Fibroblast of skin of right quadriceps (primary cell): ENCODE measurements around the gene FNDC3B.

ENCODE experiments used
- DNase-seq: peaks from one replicate; pipeline ENCODE4 v3.0.0-alpha.2; 2013

The FNDC3B gene

DNA sequence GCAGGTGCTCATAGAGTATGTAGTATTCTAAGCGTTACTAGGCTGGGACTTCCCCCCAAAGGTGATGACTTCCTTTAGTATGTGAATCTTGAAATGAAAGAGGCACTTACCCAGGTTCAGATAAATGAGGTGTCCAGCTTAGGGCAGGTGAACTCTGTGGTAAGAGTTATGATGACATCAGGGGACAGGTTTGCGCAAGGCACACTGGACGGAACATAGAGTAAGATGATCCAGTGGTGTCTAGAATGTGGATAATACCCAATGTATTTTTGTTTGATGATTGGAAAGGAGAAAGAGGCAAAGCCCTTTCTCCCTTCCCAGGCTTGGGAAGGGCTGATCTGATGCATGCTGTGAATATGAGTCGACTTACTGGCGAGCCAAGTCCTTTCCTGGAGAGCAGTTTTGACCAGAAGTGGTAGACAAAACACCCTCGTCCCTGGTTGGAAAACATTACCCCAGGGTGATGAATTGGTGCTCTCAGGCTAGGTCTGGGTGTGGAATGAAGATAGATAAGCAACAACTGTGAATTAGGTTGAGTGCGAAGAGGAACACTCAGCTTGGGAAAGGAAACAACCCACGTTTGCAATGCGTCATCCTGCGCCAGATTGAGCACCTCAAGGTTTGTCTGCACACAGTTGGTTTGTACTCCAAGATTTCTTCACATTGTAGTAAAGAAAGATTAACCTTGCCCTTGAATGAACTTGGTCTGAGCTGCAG is 284.7 kb downstream of the FNDC3B start:
- no peak for DNase-seq

DNA sequence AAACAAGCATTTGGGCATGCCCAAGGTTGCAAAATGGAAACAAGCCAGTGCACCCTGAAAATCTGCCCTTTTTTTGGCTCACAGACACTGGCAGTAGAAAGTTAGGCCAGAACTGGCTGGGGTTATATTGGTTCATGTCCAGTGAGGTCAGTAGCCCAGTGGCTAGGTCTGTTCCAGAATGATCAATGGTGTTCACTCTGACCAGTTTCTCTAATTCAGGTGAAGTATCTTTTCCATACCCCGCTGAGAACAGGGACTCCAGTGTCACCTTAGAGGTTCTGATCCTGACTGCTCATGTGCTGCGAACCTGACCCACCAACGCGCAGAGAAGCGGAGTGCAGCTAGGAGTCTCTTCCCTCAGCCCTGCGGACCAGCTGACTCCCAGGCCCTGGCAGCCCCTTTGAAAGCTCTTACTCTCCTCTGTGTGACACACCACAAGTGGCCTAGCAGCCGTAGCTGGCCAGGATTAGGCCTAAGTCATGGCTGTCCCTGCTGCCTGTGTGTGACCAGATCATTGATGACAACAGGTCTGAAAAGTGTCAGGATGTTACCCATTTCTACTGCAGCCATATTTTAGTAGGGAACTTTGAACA is 285.3 kb downstream of the FNDC3B start:
- DNase-seq: no peak

DNA sequence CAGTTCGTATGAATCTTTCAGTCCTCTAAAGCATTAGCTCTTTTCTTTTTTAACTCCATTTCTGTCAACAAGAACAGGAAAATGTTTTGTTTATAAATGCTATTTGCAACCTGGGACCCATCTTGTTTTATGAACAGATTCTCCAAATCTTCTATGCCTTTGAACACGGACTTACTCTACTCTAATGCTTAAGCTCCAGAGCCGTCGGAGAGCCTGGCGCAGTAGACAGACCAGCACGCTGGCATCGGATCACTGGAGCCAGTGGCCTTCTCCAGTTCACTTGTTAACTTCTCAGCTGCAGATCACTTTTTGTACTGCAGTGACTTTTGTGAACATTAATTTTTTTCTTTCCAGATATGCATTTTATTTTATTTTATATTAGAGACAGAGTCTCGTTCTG is 286.1 kb downstream of the FNDC3B start:
- DNase-seq: no peak

DNA sequence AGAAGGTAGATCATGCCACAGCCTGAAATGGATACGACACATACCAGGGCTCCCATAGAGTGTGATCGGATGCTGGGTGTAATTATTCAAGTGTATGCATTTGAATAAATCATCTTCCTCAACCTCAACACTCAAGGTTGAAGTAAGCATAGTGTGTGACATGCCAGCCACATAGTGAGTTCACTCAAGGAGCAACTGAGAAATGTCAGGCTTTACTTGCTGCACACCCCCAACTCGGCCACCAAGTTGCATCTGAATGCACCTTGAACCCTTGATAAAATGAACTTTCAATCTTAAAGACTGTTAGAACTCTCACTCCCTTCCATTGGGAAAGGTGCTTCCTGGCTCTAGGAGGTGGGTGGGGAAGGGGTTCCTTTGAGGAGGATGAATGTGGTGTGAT is 287.6 kb downstream of the FNDC3B start:
- DNase-seq: no peak

DNA sequence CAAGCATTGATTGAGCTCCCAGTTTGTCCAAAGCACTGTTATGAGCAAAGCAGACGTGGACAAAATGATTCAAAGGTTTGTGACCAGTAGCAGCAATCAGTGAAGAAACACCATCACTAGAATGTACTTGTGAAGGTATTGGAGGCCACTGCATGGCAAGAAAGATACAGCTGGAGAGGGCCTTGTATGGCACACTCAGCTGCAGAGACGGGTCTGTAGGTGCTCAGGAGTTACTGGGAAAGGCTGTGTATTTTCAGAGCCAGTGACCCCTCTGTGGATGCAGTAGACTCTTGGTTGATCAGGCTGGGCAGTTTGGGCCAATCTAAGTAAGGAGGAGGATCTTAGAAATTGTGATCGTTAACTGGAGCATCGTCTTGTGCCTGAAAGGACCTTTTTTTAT is 288.9 kb downstream of the FNDC3B start:
- DNase-seq: no peak

DNA sequence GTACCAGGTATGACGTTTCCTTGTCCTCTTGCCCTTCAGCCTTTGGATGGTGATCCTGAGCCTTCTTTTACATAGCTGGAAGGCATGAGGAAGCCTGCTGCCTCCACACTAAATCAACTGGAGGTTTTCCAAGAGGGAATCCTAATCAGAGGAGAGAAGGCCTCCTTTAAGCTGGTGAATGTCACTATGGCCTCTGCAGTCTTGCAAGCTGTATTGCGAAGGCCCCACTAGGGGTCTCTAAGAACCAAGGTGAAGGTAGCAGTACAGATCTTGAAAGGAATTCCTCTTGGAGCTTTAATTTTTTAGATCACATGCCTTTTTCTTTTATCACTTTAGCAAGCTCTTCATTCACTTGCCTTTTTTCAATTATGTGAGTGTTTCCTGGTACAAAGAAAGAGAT is 289.7 kb downstream of the FNDC3B start:
- DNase-seq: no peak

DNA sequence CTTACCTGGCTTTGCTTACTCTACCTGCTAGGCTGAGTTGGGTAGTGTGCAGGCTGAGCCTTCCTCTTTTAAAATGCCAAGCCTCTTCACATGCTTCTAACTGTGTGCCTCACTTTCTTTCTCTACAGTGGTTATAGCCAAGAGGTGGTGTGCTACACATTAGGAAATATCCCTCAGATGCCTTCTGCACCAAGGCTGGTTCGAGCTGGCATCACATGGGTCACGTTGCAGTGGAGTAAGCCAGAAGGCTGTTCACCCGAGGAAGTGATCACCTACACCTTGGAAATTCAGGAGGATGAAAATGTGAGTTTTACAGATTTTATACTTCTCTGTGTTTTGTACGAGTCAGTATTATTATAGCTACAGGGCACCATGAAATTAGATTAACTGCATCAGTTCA is 291.0 kb downstream of the FNDC3B start:
- DNase-seq: no peak

DNA sequence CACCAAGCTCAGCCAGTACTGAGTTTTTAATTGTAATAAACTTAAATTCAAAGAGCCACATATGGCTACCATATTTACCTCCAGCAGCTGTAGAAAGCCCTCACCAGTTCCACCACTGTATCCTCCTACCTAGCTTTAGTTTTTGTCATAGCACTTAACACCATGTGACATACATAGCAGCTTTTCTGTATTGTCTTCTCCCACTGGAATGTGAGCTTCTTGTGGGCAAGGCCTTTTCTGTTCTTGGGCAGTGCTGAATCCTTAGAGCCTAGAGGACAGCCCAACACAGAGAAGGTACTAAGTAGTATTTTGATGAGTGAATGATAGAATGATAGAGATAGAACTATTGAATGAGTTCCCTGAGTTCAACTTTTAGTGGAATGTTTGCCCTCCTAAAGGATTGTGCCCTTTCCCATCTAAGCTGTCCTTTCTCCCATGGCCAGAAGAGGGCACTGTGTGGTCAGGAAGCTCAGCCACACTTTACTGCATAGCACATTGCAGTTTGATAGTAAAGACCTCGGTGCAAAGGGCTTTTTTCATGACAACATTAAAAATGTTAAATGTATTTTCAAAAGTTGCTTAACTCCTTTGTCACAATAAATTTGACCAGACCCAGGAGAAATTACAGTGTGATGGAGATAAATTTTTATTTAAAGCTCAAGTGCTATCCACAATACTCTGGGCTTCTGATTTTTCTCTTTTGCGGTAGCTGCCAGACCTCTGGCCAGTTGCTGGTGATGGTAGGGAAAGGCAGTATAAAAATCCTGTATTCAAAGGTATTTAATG is 293.1 kb downstream of the FNDC3B start:
- DNase-seq: peak; percentile 53

DNA sequence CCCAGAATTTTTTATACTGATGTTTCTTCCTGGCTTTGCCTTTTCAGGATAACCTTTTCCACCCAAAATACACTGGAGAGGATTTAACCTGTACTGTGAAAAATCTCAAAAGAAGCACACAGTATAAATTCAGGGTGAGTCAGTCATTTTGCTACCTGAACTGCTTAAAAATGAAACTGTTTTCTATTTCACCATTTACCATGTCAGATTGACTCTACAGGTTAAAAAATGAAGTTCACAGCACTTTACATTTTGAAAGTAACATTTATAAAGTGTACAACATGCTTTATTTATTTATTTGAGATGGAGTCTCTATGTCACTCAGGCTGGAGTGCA is 293.6 kb downstream of the FNDC3B start:
- no peak for DNase-seq

DNA sequence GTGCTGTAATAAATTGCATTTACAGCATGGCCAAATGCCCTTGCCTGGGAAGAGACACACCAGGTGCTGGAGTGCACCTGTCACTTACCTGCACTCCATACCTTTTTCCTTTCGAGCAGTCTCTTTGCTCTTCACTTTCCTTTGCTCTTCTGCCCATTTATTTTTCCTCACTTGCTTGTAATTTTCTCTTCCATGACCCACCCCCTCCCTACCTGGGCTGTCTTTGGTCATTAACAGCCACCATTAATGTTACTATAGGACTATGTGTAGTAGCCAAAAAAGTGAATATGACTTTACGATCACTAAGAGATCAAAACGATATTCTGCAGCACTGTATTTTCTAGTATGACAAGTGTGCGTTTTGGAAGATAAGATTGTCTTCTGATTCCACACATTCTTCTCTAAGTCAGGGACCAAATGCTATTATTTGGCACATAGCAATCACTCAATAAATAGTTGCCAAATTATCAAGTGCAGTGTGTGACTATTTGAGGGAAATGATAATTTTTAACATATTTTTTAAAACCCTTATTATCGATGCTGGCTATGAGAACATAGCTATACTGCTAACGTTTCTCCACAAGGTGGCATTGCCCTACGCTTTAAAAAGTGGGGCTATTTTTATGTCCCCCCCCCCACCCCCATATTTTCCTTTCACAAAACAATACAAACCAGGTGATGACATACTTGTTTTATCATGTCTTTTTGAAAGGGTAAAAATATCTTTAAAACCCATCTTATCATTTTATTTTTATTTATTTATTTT is 294.5 kb downstream of the FNDC3B start:
- DNase-seq: no peak

DNA sequence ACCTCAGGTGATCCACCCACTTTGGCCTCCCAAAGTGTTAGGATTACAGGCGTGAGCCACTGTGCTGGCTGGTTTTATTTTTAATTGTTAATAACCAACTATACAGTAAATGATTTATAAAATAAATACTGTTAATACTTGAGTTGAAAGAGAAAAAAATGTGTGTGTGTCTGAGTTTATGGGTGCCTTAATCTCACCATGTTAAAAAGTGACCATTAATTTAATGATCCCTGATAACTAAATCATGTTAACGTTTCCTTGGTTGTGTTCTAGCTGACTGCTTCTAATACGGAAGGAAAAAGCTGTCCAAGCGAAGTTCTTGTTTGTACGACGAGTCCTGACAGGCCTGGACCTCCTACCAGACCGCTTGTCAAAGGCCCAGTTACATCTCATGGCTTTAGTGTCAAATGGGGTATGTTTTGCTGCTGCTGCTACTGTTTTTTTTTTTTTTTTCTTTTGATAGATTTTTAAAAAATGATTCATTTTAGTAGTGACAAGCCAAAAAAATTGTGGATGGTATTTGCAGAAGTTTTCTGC is 295.4 kb downstream of the FNDC3B start:
- DNase-seq: no peak

DNA sequence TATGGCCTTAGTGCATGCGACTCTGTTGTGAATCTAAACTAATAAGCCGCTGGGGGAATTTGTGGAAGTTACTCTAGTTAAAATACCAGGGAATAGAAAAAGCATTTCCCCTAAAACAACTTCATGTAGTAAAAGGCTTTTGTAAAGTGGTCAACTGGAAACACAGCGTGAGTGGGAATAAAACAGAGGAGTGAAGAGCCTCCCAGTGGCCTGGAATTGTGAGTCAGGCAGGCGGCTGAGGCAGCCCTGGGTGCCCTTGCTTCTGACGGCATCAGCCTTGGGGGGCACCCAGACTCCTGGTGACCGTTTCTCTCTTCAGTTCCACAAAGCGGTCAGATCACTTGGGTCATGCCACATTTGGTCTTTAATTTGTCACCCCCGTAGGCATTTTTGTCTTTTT is 300.5 kb downstream of the FNDC3B start:
- DNase-seq: no peak

DNA sequence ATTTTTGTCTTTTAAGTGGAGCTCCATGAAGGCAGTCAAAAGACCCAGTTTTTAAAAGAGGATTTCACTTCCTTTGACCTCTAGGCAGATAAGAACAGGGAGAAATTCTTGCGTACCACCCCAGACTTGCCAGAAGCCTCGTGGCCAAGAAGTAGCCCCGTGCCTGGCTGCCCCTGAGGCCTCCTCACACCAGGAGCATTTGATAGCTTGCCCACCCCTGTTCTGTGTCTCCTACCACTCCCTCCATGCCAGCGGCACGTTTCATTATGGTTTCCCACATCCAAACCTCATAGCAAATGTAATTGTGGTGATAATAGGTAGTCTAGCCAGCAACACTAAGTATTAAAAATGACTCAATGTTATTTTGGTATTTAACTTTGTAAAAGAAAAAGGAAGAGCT is 301.2 kb downstream of the FNDC3B start:
- no peak for DNase-seq

DNA sequence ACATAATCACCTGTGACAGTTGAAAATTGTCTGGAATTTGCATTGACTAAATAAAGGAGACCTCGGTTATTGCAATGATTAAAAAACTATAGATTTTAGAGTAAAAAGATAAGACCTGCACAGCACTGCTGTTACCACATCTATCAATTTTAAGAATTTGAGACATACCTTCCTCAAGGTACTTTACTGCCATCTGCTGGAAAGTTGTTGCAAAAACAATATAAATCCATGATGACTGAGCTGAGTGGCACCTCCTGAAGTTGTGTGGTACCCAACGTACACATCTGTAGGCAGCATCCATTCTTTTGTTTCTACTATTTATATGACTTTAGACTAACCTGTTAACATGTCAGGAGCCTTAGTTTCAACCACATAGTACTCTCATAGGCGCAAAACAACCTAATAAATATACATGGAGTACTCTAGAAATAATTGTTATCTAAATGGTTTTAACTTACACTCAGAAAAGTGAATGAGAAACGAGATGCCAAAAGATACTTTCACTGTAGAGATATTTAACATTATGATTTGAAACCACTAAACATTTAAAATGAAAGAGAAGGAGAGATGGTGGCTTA is 302.2 kb downstream of the FNDC3B start:
- peak; percentile 65 for DNase-seq

DNA sequence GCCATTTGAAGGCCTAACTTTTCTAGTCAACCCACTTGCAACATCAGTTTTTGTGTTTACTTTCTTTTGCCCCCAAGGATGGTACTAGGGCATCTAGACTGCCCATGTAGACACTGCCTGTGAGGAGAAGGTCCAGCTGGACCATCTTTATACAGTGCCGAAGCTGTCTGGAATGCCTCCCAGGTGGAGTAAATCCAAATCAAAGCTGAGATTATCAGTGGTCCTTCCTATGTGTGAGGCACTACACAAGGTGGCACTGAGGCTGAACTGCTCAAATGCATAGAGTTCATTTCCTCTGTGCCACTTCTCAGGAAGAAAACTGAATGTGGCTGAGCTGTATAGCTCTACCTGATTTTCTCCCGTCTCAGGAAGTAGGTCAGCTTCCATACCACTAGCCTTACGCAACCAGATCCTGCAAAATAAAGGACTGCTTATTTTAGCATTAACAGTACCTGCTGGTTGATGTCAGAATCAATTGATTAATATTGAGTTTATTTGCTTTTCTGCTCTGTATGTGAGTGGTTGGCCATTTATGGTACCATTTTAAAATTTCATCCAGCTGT is 302.8 kb downstream of the FNDC3B start:
- DNase-seq: no peak

DNA sequence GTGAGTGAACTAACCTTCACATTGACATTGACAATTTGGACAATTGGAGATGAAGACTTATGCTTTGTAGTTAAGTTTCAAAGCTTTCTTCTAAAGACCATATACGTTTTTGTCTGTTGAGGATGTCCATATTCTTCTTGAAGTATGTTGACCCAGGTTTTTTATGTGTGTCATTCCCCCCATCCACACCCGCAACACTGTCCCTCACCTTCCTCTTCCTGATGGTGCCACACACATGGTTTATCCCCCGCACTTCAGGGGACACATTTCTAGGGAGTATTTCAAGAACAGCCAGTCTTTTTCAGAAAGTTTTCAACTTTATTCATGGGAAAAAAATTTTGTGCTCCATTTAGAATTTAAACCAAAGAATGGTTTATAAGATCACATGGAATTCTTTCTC is 303.7 kb downstream of the FNDC3B start:
- DNase-seq: no peak

DNA sequence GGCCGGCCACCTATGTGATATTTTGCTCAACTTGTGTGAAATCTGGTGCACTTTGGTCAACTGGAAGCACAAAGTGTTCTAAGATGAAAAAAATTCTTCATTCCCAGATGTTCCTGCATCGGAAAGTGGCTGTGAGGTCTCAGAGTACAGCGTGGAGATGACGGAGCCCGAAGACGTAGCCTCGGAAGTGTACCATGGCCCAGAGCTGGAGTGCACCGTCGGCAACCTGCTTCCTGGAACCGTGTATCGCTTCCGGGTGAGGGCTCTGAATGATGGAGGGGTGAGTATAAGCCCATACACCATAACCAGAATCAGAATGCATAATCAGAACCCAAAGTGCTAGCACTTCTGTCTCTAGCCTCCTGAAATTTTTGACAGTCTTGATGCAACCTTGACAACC is 304.6 kb downstream of the FNDC3B start:
- no peak for DNase-seq

DNA sequence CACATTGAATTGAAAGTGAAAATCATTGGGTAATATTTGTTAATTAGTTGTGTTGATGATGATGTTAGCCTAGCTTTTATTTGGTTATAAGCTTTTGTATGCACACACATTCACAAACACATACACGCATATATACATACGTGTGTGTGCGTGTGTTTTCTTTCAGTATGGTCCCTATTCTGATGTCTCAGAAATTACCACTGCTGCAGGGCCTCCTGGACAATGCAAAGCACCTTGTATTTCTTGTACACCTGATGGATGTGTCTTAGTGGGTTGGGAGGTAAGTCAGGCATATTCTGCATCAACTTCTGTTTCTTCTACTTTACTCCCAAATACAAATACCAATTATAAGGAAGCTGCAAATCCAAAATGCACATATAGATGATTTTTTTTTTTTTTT is 306.8 kb downstream of the FNDC3B start:
- no peak for DNase-seq

DNA sequence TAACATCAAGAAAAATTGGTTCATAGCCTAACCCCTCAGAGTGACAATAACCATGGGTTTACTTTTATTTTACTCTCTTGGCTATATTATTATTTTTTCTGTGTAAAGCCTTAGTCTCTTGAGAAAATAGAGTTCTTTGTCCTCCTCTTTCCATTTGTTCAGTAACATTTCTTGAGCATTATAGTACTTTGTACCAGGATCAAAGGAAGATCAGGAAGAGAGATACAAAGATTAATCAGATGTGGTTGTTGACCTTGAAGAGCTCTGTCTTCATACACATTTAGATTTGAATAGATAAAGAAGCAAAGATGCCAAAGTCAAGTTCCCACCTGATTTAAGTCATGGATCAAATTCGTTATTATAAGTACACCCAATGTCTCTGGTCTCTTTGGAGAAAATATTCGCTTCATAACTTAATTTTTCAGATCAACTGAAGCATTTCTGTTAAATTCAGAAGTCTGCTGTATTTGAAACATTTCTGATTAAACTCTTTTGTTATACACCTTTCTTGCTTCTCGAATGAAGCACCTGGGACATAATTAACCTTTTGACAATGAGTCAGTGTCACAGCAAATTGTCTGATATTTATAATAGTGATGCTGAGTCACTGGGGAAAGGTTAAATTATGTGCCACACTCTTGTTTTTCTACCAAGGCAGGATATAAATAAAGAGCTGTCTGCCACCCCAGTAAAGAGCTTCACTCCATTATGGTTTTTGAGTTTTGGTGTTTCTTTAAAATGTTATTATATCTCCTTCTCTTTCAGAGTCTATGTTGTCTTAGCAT is 308.7 kb downstream of the FNDC3B start:
- DNase-seq: no peak

DNA sequence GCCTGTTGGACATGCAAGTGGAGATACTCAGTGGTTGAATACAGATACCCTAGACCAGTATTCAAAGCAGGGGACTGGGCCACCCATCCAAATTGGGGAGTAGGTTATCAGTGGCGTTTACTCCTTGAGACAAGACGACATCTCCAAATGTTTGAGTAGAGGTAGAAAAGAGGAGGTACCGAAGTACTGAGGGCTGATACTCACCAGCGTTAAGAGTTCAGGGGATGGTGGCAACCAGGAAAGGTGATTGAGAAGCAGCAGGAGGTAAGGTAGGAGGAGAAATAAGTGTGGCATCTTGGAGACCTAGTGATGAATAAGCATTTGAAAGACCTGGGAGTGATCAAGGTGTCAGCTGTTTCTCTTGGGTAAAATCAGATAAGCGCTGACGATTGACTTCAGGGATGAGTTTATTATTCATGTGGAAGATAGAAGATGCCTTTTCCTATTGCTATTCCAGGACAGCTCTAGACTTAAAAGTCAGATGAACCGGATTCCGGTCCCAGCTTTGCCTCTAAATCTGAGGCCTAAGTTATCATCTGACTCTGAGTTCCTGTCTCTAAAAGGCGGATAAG is 312.6 kb downstream of the FNDC3B start:
- no peak for DNase-seq

DNA sequence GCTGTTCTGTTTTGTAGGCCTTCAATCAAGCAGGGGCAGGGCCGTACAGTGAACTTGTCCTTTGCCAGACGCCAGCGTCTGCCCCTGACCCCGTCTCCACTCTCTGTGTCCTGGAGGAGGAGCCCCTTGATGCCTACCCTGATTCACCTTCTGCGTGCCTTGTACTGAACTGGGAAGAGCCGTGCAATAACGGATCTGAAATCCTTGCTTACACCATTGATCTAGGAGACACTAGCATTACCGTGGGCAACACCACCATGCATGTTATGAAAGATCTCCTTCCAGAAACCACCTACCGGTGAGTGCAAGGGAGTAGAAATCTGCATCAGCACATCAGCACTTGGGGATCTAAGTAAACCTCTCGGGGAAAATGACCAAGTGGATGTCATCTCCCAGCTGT is 313.4 kb downstream of the FNDC3B start:
- no peak for DNase-seq
